ENCODE results near the gene NAT16.

- TF ChIP-seq TAF15 (IDR thresholded peaks at IDR 0.05; ENCODE audit: low read depth, low read length): no peak
- TF ChIP-seq REST (IDR thresholded peaks at IDR 0.05; ENCODE audit: borderline replicate concordance): no peak; the same call in 1 of the 2 replicates
- TF ChIP-seq REST (CRISPR knock-in tag; IDR thresholded peaks at IDR 0.05; ENCODE audit: low read depth): no peak
- no peak for TF ChIP-seq SPI1 (IDR thresholded peaks at IDR 0.05; ENCODE audit: borderline replicate concordance, low read depth, low read length)
- TF ChIP-seq RBM17 (IDR thresholded peaks at IDR 0.05; ENCODE audit: borderline replicate concordance, low read depth, low read length): no peak
- TF ChIP-seq CTCF (IDR thresholded peaks at IDR 0.05 in 2 of 3, conservative IDR thresholded peaks at IDR 0.05 in 1 of 3; ENCODE audit: insufficient read depth in 2 of 3, low read depth in 1 of 3, low read length in 3 of 3): no peak
- no peak for TF ChIP-seq BHLHE40 (IDR thresholded peaks at IDR 0.05; ENCODE audit: low read length)
- TF ChIP-seq RFX5 (IDR thresholded peaks at IDR 0.05; ENCODE audit: low read depth, low read length): no peak
- no peak for TF ChIP-seq BRD4 (IDR thresholded peaks at IDR 0.05)
- TF ChIP-seq EZH2 (IDR thresholded peaks at IDR 0.05; ENCODE audit: borderline replicate concordance, low read depth, low read length): no peak
- TF ChIP-seq USF2 (CRISPR knock-in tag; IDR thresholded peaks at IDR 0.05): no peak
- TF ChIP-seq ZBTB2 (IDR thresholded peaks at IDR 0.05): no peak
- no peak for TF ChIP-seq RAD21 (CRISPR knock-in tag; conservative IDR thresholded peaks at IDR 0.05 in 1 of 2, IDR thresholded peaks at IDR 0.05 in 1 of 2)
- no peak for TF ChIP-seq YY1 (IDR thresholded peaks at IDR 0.05; ENCODE audit: borderline replicate concordance in 1 of 3, control insufficient read depth in 1 of 3, extremely low read depth in 1 of 3, insufficient read depth in 3 of 3, insufficient read length in 1 of 3, insufficient replicate concordance in 2 of 3, low read depth in 1 of 3, low read length in 2 of 3)
Measured at GRCh38 chr7:101121991-101122932, 57.8 kb downstream of the NAT16 start.
